Measurements from ENCODE around the gene RAB31.

DNA sequence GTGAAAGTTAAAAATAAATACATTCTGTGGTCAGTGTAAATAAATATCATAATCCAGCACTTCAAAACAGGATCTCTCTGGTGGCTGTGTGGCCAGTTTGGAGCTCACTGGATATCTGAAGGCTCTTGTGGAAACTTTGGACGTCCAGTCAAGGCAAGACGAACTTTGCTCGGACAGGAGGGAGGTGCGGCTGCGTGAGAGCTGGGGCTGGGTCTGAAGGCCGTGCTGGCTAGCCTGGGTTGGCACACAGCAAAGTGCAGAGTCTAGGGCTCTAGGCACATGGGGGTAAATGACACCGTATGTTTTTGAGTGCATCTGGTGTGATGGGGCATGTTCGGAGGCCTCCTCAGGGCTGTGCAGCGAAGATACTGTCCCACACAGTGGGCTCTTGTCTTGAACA is 98.8 kb downstream of the RAB31 start:
- TF ChIP-seq, protein P1, sequence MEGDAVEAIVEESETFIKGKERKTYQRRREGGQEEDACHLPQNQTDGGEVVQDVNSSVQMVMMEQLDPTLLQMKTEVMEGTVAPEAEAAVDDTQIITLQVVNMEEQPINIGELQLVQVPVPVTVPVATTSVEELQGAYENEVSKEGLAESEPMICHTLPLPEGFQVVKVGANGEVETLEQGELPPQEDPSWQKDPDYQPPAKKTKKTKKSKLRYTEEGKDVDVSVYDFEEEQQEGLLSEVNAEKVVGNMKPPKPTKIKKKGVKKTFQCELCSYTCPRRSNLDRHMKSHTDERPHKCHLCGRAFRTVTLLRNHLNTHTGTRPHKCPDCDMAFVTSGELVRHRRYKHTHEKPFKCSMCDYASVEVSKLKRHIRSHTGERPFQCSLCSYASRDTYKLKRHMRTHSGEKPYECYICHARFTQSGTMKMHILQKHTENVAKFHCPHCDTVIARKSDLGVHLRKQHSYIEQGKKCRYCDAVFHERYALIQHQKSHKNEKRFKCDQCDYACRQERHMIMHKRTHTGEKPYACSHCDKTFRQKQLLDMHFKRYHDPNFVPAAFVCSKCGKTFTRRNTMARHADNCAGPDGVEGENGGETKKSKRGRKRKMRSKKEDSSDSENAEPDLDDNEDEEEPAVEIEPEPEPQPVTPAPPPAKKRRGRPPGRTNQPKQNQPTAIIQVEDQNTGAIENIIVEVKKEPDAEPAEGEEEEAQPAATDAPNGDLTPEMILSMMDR (IDR thresholded peaks at IDR 0.05): no peak
- TF ChIP-seq POLR2A (IDR thresholded peaks at IDR 0.05): no peak

Data from testis (tissue), 2 donors.